ENCODE measurements around the gene GLIS1. TPM values are rescaled to one million over a fixed set of nuclear protein-coding genes. Genes with fewer than 3 reads are reported as not detected.

GLIS1 gene
- total and polyA plus RNA-seq, 8 donors: 0.06 to 0.26 (median 0.13) TPM; not detected in 4

- Histone ChIP-seq H3K36me3 (no peaks in the 10 kb centered on the region), H3K4me1 (no peaks in the 10 kb centered on the region), H3K9me3 (no peaks in the 10 kb centered on the region), H3K27ac (no peak overlapping the region), H3K4me3 (no peak overlapping the region), H3K27me3 (no peaks in the 10 kb centered on the region)
- no peak for ATAC-seq
- WGBS, 2 donors: 63 to 77% methylated on average over 6 to 7 of the region's 7 CpGs
- DNase-seq: peak in 1 of 6 donors; percentile 43
- TF ChIP-seq CTCF (IDR thresholded peaks at IDR 0.05): no peak
- FAIRE-seq: no peak
- intact Hi-C loops (cut with DNase I): no loop called here
These were observed 236.1 kb downstream of the GLIS1 start for GRCh38 chr1:53502641-53503432.

DNA sequence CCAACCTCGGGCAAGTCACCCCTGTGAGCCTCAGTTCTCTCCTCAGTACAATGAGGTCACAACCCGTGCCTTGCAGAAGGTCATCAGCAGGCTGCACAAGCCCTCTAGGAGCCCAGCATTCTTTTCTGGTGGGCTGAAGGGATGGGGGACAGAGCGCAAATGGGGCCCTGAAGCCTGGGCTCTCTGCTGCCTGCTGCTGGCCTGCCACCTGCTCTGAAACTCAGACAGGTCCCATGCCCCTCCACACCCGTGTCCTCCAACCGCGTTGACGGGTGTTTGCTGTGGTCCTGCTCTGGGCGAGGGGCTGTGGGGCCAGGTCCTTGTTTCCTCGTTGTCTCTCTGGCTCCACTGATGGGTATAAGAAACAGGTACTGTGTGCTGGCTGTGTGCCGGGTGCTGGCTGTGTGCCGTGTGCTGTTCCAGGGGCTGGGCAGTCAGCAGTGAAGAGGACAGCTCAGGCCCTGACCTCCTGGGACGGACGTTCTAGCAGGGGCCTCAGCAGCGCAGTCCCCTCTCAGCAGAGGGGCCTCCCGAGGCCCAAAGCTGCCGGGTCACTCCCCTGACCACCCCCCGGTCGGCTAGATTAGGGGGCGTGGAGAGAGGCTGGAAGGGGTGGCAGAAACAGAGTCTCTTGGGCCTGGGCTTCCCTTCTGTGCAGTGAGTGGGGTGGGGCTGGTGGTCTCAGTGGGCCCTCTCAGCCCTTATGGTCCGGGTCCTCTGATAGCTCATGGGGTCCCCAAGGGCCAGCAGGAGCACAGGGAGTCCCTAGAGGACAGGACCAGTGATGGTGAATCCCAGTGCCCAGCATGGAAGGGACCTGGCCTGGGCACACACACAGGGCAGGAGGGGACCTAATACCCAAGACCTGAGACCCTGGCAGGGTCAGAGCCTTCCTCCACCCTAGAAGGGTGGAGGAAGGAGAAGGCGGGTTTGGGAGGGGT, 237.6 kb downstream of the GLIS1 start:
- Histone ChIP-seq H3K4me1 (no peaks in the 10 kb centered on the region), H3K36me3 (no peaks in the 10 kb centered on the region), H3K27ac (no peak overlapping the region), H3K4me3 (no peak overlapping the region), H3K27me3 (no peaks in the 10 kb centered on the region), H3K9me3 (no peaks in the 10 kb centered on the region)
- peak in 1 of 6 donors; percentile 44 for DNase-seq
- ATAC-seq: no peak
- WGBS, 2 donors: 43 to 51% methylated on average over 21 of the region's 21 CpGs
- intact Hi-C loops (cut with DNase I): no loop called here
- no peak for FAIRE-seq
- TF ChIP-seq CTCF (IDR thresholded peaks at IDR 0.05): no peak

GRCh38 chr1:53500204-53501064, 238.5 kb downstream of the GLIS1 start:
- no peaks in the 10 kb centered on the region for H3K9me3 ChIP-seq

More at GRCh38 chr1:53500204-53501064, 238.5 kb downstream of the GLIS1 start:
- Histone ChIP-seq H3K4me1 (no peaks in the 10 kb centered on the region), H3K27me3 (no peaks in the 10 kb centered on the region), H3K36me3 (no peaks in the 10 kb centered on the region), H3K27ac (no peak overlapping the region), H3K4me3 (no peak overlapping the region)
- intact Hi-C loops (cut with DNase I): no loop called here
- no peak for ATAC-seq
- TF ChIP-seq CTCF (IDR thresholded peaks at IDR 0.05): no peak
- 70 to 78% methylated on average over 34 of the region's 34 CpGs for WGBS, 2 donors
- DNase-seq: peak in 1 of 6 donors; percentile 46
- FAIRE-seq: no peak
